AG09309 (cell line): ENCODE data around the gene DDX50.

Experiments
- DNase-seq: peaks from one replicate; pipeline ENCODE4 v3.0.0-alpha.2; 2010; ENCODE audit warnings: low read depth
- H3K4me3 ChIP-seq: 2 replicates; pipeline ENCODE4 v1.5.1; 2011; ENCODE audit warnings: mild to moderate bottlenecking, low read depth, low read length, moderate library complexity; ENCODE audit not compliant: control insufficient read depth
- CTCF ChIP-seq: IDR thresholded peaks from 2 replicates; pipeline ENCODE4 v1.5.1; 2011; ENCODE audit warnings: mild to moderate bottlenecking, low read depth, low read length, inconsistent platforms; ENCODE audit not compliant: insufficient read depth, control insufficient read depth; ENCODE audit errors: missing control alignments

The DDX50 gene

GRCh38 chr10:68982389-68982788, 81.3 kb downstream of the DDX50 start:
- no peak overlapping the region for H3K4me3 ChIP-seq
- DNase-seq, result no peak

DNA sequence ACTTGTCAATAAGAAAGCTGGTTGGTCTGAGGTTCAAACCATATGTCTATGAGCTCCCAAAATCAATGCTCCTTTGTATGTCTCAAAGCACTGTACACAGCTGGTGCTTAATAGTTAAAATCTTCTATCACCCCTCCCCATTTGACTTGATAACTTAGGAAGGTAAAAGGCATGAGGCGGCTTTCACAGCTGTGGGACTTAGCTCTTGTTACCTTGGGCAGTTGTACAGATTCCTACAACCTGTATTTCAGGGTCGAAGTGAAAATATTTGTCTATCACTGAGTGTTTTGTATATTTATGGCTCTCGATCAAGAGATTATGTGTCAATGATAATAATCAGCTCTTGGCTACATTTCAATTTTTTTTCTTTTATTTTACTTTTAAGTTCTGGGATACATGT, 86.5 kb downstream of the DDX50 start:
- no peak for TF ChIP-seq CTCF
- H3K4me3 ChIP-seq, result no peak overlapping the region
- no peak for DNase-seq

More at GRCh38 chr10:68982389-68982788, 81.3 kb downstream of the DDX50 start:
- no peak for TF ChIP-seq CTCF

DNA sequence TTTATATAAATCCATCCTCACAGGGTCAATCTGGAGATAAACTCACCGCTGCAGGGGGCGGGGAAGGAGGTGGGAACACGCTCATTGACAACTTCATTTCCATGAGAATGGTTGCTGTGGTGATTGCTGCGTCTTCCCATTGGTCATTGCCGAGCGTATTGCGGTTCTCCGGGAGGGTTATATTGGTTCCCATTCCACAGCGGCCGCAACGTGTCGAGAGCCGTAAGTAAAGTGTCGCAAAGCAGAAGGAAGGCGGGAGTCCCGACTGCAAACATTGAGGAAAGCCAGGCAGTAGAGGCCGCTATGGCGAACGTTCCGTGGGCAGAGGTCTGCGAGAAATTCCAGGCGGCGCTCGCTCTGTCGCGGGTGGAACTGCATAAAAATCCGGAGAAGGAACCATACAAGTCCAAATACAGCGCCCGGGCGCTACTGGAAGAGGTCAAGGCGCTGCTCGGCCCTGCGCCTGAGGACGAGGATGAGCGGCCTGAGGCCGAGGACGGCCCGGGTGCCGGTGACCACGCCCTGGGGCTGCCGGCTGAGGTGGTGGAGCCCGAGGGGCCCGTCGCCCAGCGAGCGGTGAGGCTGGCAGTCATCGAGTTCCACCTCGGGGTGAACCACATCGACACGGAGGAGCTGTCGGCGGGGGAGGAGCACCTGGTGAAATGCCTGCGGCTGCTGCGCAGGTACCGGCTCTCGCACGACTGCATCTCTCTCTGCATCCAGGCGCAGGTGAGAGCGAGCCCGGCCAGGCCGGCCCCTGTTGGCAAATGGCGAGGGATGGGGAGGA, 87.6 kb downstream of the DDX50 start, which contains the start of gene KIFBP:
KIFBP (plus strand) TSS at position 274 of the 787 bp plus-strand sequence; CDS start at position 304, 30 bp downstream.
- peak; percentile 92 for DNase-seq
- peak within 1 kb of the TSS; percentile 99 for H3K4me3 ChIP-seq
- TF ChIP-seq CTCF, result peak; percentile 64

- TF ChIP-seq CTCF, result no peak
- DNase-seq, result no peak
- H3K4me3 ChIP-seq, result peak overlapping the region; percentile 99
Measured at GRCh38 chr10:68989317-68989990, 88.3 kb downstream of the DDX50 start.

DNA sequence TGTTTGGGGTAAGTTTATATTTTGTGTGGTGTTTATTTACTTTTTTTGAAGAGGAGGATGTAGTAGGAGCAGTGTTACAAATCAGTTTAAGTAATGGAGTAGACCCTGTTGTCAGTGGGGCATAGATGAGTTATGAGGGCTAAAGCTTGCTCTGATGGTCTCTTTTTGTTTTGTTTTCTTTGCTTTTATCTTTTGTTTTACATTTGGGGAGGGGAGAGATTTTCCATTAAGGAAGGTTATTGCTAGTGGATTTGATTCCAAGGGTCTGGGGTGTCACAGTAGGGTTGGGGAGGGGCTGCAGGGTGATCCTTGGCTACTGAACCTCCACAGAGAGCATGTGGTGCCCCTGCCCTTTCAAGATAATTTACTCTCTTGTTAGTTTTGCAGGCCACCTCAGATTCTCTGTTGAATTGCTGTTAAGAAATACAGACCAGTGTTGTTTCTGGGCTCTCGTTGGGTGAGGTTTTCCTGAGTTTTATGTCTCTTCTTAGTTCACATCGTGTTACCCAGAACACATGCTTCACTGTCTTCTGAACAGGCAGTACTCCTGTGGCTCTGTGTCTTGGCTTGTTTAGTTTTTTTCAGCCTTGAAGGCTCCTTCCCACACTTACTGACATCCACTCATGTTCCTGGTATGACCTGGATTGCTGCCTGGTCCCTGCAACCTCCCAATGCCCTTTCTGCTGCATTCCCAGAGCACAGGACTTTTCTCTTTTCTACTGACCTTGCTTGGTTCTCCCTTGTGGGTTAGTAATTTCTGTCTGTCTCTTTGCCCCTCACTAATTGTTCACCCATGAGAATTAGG, 91.7 kb downstream of the DDX50 start:
- DNase-seq, result peak; percentile 81
- H3K4me3 ChIP-seq, result no peak overlapping the region
- TF ChIP-seq CTCF, result no peak
